GM23338 (cell line): ENCODE data around the gene CRYBG3.

Source experiments
- CREB1 ChIP-seq: fragments of 250-450 bp; sonication (Bioruptor Pico); IDR thresholded peaks from 2 replicates; pipeline ENCODE4 v1.5.0; 2020; ENCODE audit warnings: low read depth, mild to moderate bottlenecking, moderate library complexity
- EZH2 ChIP-seq: fragments of 200-600 bp; sonication (generic); IDR thresholded peaks from one replicate; pipeline ENCODE4 v1.8.0; 2017; ENCODE audit warnings: antibody characterized with exemption, mild to moderate bottlenecking, low read depth; ENCODE audit not compliant: unreplicated experiment
- EZH2phosphoT487 ChIP-seq: fragments of 200-600 bp; sonication (generic); IDR thresholded peaks from one replicate; pipeline ENCODE4 v1.8.1; 2018; ENCODE audit warnings: antibody characterized with exemption; ENCODE audit not compliant: unreplicated experiment
- JUNB ChIP-seq: IDR thresholded peaks from one replicate; pipeline ENCODE4 v1.6.1; 2016; ENCODE audit warnings: antibody characterized with exemption; ENCODE audit not compliant: unreplicated experiment
- POLR2AphosphoS5 ChIP-seq: IDR thresholded peaks from 2 replicates; pipeline ENCODE4 v1.6.1; 2016; ENCODE audit warnings: antibody characterized with exemption, low read depth
- STAT1 ChIP-seq: IDR thresholded peaks from one replicate; pipeline ENCODE4 v1.6.1; 2016; ENCODE audit warnings: antibody characterized with exemption; ENCODE audit not compliant: unreplicated experiment
- ZNF114 ChIP-seq: fragments of 250-450 bp; sonication (Bioruptor Pico); IDR thresholded peaks from 2 replicates; pipeline ENCODE4 v1.5.0; 2020; ENCODE audit warnings: mild to moderate bottlenecking, moderate library complexity
- ZNF331 ChIP-seq: fragments of 250-450 bp; sonication (Bioruptor Pico); IDR thresholded peaks from 2 replicates; pipeline ENCODE4 v1.5.0; 2020; ENCODE audit warnings: low read depth, mild to moderate bottlenecking, moderate library complexity
- TF ChIP-seq, protein P1 (sequence below), 2 experiments: fragments of 200-600 bp in 1 of 2; sonication (generic) in 1 of 2; conservative IDR thresholded peaks; 2 replicates each; pipeline versions ENCODE4 v1.5.1 to v1.6.1; 2016 to 2017; ENCODE audit warnings: antibody characterized with exemption in 2 of 2, low read depth in 2 of 2, mild to moderate bottlenecking in 2 of 2, moderate library complexity in 1 of 2
- TF ChIP-seq, protein P2 (sequence below): IDR thresholded peaks from one replicate; pipeline ENCODE4 v1.6.1; 2018; ENCODE audit warnings: antibody characterized with exemption; ENCODE audit not compliant: unreplicated experiment
- TF ChIP-seq, protein P3 (sequence below): IDR thresholded peaks from 2 replicates; pipeline ENCODE4 v1.6.1; 2016; ENCODE audit warnings: antibody characterized with exemption

DNA sequence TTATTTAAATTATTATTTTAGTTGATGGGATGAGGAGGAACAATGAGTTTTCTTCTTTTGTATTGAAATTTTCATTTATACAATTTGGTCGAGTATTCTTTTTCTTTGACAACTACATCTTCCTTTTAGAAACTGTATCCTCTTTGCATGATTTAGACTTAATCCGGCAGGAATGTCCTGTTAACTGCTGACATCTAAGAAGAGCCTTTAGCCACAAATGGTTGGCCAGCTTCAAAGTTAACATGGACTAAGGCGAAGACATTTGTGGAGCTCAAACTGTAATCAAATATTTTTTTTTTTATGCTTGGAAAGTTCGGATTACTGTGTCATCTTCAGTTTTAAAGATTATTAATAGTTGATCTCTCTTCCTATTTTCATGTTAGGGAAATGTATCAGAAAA, 107.2 kb downstream of the CRYBG3 start:
- TF ChIP-seq, protein P1, sequence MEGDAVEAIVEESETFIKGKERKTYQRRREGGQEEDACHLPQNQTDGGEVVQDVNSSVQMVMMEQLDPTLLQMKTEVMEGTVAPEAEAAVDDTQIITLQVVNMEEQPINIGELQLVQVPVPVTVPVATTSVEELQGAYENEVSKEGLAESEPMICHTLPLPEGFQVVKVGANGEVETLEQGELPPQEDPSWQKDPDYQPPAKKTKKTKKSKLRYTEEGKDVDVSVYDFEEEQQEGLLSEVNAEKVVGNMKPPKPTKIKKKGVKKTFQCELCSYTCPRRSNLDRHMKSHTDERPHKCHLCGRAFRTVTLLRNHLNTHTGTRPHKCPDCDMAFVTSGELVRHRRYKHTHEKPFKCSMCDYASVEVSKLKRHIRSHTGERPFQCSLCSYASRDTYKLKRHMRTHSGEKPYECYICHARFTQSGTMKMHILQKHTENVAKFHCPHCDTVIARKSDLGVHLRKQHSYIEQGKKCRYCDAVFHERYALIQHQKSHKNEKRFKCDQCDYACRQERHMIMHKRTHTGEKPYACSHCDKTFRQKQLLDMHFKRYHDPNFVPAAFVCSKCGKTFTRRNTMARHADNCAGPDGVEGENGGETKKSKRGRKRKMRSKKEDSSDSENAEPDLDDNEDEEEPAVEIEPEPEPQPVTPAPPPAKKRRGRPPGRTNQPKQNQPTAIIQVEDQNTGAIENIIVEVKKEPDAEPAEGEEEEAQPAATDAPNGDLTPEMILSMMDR (conservative IDR thresholded peaks at IDR 0.05; ENCODE audit: low read depth in 2 of 2): no peak
- TF ChIP-seq, protein P2, sequence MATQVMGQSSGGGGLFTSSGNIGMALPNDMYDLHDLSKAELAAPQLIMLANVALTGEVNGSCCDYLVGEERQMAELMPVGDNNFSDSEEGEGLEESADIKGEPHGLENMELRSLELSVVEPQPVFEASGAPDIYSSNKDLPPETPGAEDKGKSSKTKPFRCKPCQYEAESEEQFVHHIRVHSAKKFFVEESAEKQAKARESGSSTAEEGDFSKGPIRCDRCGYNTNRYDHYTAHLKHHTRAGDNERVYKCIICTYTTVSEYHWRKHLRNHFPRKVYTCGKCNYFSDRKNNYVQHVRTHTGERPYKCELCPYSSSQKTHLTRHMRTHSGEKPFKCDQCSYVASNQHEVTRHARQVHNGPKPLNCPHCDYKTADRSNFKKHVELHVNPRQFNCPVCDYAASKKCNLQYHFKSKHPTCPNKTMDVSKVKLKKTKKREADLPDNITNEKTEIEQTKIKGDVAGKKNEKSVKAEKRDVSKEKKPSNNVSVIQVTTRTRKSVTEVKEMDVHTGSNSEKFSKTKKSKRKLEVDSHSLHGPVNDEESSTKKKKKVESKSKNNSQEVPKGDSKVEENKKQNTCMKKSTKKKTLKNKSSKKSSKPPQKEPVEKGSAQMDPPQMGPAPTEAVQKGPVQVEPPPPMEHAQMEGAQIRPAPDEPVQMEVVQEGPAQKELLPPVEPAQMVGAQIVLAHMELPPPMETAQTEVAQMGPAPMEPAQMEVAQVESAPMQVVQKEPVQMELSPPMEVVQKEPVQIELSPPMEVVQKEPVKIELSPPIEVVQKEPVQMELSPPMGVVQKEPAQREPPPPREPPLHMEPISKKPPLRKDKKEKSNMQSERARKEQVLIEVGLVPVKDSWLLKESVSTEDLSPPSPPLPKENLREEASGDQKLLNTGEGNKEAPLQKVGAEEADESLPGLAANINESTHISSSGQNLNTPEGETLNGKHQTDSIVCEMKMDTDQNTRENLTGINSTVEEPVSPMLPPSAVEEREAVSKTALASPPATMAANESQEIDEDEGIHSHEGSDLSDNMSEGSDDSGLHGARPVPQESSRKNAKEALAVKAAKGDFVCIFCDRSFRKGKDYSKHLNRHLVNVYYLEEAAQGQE: no peak
- TF ChIP-seq POLR2AphosphoS5: no peak
- TF ChIP-seq ZNF114 (CRISPR knock-in tag): no peak
- TF ChIP-seq CREB1 (CRISPR knock-in tag): no peak
- no peak for TF ChIP-seq EZH2
- no peak for TF ChIP-seq EZH2phosphoT487
- TF ChIP-seq JUNB: no peak
- TF ChIP-seq, protein P3, sequence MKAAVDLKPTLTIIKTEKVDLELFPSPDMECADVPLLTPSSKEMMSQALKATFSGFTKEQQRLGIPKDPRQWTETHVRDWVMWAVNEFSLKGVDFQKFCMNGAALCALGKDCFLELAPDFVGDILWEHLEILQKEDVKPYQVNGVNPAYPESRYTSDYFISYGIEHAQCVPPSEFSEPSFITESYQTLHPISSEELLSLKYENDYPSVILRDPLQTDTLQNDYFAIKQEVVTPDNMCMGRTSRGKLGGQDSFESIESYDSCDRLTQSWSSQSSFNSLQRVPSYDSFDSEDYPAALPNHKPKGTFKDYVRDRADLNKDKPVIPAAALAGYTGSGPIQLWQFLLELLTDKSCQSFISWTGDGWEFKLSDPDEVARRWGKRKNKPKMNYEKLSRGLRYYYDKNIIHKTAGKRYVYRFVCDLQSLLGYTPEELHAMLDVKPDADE: no peak
- TF ChIP-seq ZNF331: no peak
- TF ChIP-seq STAT1: no peak
